H1 (cell line): ENCODE data around the gene KRTAP12-3. TPM values are rescaled to one million over a fixed set of nuclear protein-coding genes. Genes with fewer than 3 reads are reported as not detected.
A peak's percentile ranks its signal among the peaks of the same experiment; 100 is the strongest.

Source experiments
- CTCF ChIA-PET: fragments of 300-600 bp; sonication (Branson Sonifier 250); formaldehyde crosslinking; loops from one replicate; lab custom pipeline; 2021; ENCODE audit not compliant: partially characterized antibody; lab: Charles Lee
- POLR2A ChIA-PET: fragments of 300-600 bp; sonication (Branson Sonifier 250); formaldehyde crosslinking; loops from one replicate; lab custom pipeline; 2021; ENCODE audit warnings: inconsistent platforms; ENCODE audit not compliant: partially characterized antibody; lab: Charles Lee
- DNase-seq, 2 experiments: peaks; one replicate each; pipeline versions ENCODE4 v3.0.0 to v3.0.0-alpha.2; 2010 to 2022; ENCODE audit warnings: low spot score in 2 of 2, low read depth in 1 of 2, mixed read lengths in 1 of 2
- FAIRE-seq: peaks from 2 replicates; lab custom pipeline; 2011; peaks lifted over from hg19 to GRCh38; lab: Jason Lieb, UNC
- H2AFZ ChIP-seq: 2 replicates; pipeline ENCODE4 v1.8.1; 2012; ENCODE audit warnings: low read length, inconsistent platforms
- H2AK5ac ChIP-seq: 2 replicates; pipeline ENCODE4 v1.6.1; 2013; ENCODE audit warnings: low read depth, low read length
- H2BK120ac ChIP-seq: replicated peaks from 2 replicates; pipeline ENCODE3; 2013; ENCODE audit warnings: low read depth, low read length, inconsistent platforms
- H2BK12ac ChIP-seq: 2 replicates; pipeline ENCODE4 v1.6.1; 2013; ENCODE audit warnings: low read depth, low read length
- H2BK15ac ChIP-seq: 2 replicates; pipeline ENCODE4 v1.6.1; 2013; ENCODE audit warnings: low read length
- H2BK20ac ChIP-seq: 2 replicates; pipeline ENCODE4 v1.6.1; 2013; ENCODE audit warnings: low read length
- H2BK5ac ChIP-seq: 2 replicates; pipeline ENCODE4 v1.6.1; 2013; ENCODE audit warnings: low read depth, low read length
- H3K14ac ChIP-seq: 2 replicates; pipeline ENCODE4 v1.6.1; 2013; ENCODE audit warnings: inconsistent platforms; ENCODE audit not compliant: insufficient read length
- H3K18ac ChIP-seq: 2 replicates; pipeline ENCODE4 v1.6.1; 2013; ENCODE audit warnings: low read length; ENCODE audit errors: extremely low read depth
- H3K23ac ChIP-seq: 2 replicates; pipeline ENCODE4 v1.6.1; 2013; ENCODE audit warnings: inconsistent platforms; ENCODE audit not compliant: insufficient read length
- H3K23me2 ChIP-seq: 2 replicates; pipeline ENCODE4 v1.6.1; 2013; ENCODE audit warnings: low read depth, low read length
- H3K27ac ChIP-seq: 2 replicates; pipeline ENCODE4 v1.6.1; 2011; ENCODE audit warnings: low read depth, low read length, inconsistent platforms
- H3K27me3 ChIP-seq, 4 experiments: replicated peaks in 1 of 4; 1 replicate in 1 of 4; 2 replicates in 3 of 4; pipeline versions ENCODE4 v1.6.1 to v1.8.1; 2011 to 2013; ENCODE audit warnings: low read length in 3 of 4, mild to moderate bottlenecking in 3 of 4, inconsistent platforms in 2 of 4, mixed read lengths in 2 of 4, moderate library complexity in 1 of 4; ENCODE audit not compliant: control insufficient read depth in 3 of 4, insufficient read depth in 3 of 4; ENCODE audit errors: extremely low read depth in 1 of 4
- H3K36me3 ChIP-seq, 4 experiments: 2 replicates each; pipeline versions ENCODE4 v1.6.1 to v1.8.1; 2011 to 2013; ENCODE audit warnings: mild to moderate bottlenecking in 4 of 4, low read length in 3 of 4, moderate library complexity in 2 of 4, control low read depth in 1 of 4, inconsistent platforms in 1 of 4; ENCODE audit not compliant: insufficient read depth in 4 of 4, control insufficient read depth in 2 of 4
- H3K4ac ChIP-seq: replicated peaks from 2 replicates; pipeline ENCODE3; 2013; ENCODE audit warnings: low read length, low read depth, mixed read lengths, inconsistent platforms; ENCODE audit not compliant: insufficient read length
- H3K4me1 ChIP-seq, 4 experiments: replicated peaks in 1 of 4; 1 replicate in 1 of 4; 2 replicates in 3 of 4; pipeline versions ENCODE4 v1.6.1 to v1.8.1; 2011 to 2013; ENCODE audit warnings: low read length in 3 of 4, inconsistent platforms in 2 of 4, mixed read lengths in 1 of 4; ENCODE audit not compliant: insufficient read depth in 4 of 4, control insufficient read depth in 3 of 4
- H3K4me2 ChIP-seq, 2 experiments: 2 replicates each; pipeline versions ENCODE4 v1.6.1 to v1.8.1; 2011 to 2013; ENCODE audit warnings: low read depth in 2 of 2, low read length in 2 of 2, control low read depth in 1 of 2, inconsistent platforms in 1 of 2, mild to moderate bottlenecking in 1 of 2; ENCODE audit not compliant: insufficient read depth in 1 of 2
- H3K4me3 ChIP-seq, 4 experiments: fragments of 200-600, 300-600 bp in 1 of 4; sonication (generic), shearing (Covaris generic), sonication (Bioruptor Twin) in 1 of 4; 2 replicates each; pipeline versions ENCODE4 v1.5.1 to v1.8.1; 2011 to 2016; ENCODE audit warnings: low read length in 4 of 4, low read depth in 3 of 4, control low read depth in 2 of 4, inconsistent platforms in 2 of 4, mild to moderate bottlenecking in 2 of 4, mixed read lengths in 1 of 4, moderate library complexity in 1 of 4; ENCODE audit not compliant: insufficient read depth in 2 of 4; ENCODE audit errors: extremely low read depth in 1 of 4
- H3K56ac ChIP-seq: replicated peaks from 2 replicates; pipeline ENCODE3; 2013; ENCODE audit warnings: low read depth, mild to moderate bottlenecking, mixed read lengths, low read length, inconsistent platforms; ENCODE audit not compliant: insufficient read length
- H3K79me1 ChIP-seq: 2 replicates; pipeline ENCODE4 v1.6.1; 2013; ENCODE audit warnings: low read depth, low read length, control low read depth
- H3K79me2 ChIP-seq, 2 experiments: 2 replicates each; pipeline versions ENCODE4 v1.6.1 to v1.8.1; 2012 to 2013; ENCODE audit warnings: low read length in 2 of 2, mild to moderate bottlenecking in 2 of 2, inconsistent platforms in 1 of 2; ENCODE audit not compliant: insufficient read depth in 2 of 2, control insufficient read depth in 1 of 2
- H3K9ac ChIP-seq, 4 experiments: replicated peaks in 1 of 4; 1 replicate in 1 of 4; 2 replicates in 3 of 4; pipeline versions ENCODE4 v1.6.1 to v1.8.1; 2011 to 2013; ENCODE audit warnings: low read depth in 3 of 4, low read length in 3 of 4, control low read depth in 2 of 4, mild to moderate bottlenecking in 2 of 4, moderate library complexity in 2 of 4, inconsistent platforms in 1 of 4; ENCODE audit errors: extremely low read depth in 1 of 4
- H3K9me3 ChIP-seq, 2 experiments: 2 replicates each; pipeline versions ENCODE4 v1.6.1 to v1.8.1; 2012 to 2013; ENCODE audit warnings: mild to moderate bottlenecking in 2 of 2, moderate library complexity in 2 of 2, control low read depth in 1 of 2, inconsistent platforms in 1 of 2, low read depth in 1 of 2, low read length in 1 of 2, mixed read lengths in 1 of 2; ENCODE audit not compliant: insufficient read depth in 2 of 2
- H4K20me1 ChIP-seq, 2 experiments: replicated peaks in 1 of 2; 2 replicates each; pipeline versions ENCODE3 to v1.8.1; 2011 to 2013; ENCODE audit warnings: inconsistent platforms in 2 of 2, low read length in 2 of 2, mild to moderate bottlenecking in 1 of 2; ENCODE audit not compliant: insufficient read depth in 2 of 2, control insufficient read depth in 1 of 2
- H4K5ac ChIP-seq: 2 replicates; pipeline ENCODE4 v1.6.1; 2013; ENCODE audit warnings: low read length, low read depth, mixed read lengths, inconsistent platforms; ENCODE audit not compliant: insufficient read length
- H4K8ac ChIP-seq: 2 replicates; pipeline ENCODE4 v1.8.0; 2013; ENCODE audit warnings: mild to moderate bottlenecking, moderate library complexity, low read length, inconsistent platforms; ENCODE audit not compliant: insufficient read depth; ENCODE audit errors: extremely low read depth
- H4K91ac ChIP-seq: replicated peaks from 2 replicates; pipeline ENCODE3; 2013; ENCODE audit warnings: low read length, mixed read lengths, inconsistent platforms; ENCODE audit not compliant: insufficient read length
- BACH1 ChIP-seq: IDR thresholded peaks from 2 replicates; pipeline ENCODE4 v1.6.1; 2012; ENCODE audit warnings: low read length, improper control_type of control experiment
- CEBPB ChIP-seq: IDR thresholded peaks from 2 replicates; pipeline ENCODE4 v1.6.1; 2012; ENCODE audit warnings: low read depth, low read length
- CHD2 ChIP-seq: IDR thresholded peaks from 2 replicates; pipeline ENCODE4 v1.6.1; 2012; ENCODE audit warnings: low read length, improper control_type of control experiment
- KDM1A ChIP-seq: fragments of 200-600, 300-600 bp; sonication (generic); IDR thresholded peaks from 2 replicates; pipeline ENCODE4 v1.7.1; 2016; ENCODE audit warnings: mild to moderate bottlenecking, low read length, borderline replicate concordance
- SIRT6 ChIP-seq: IDR thresholded peaks from one replicate; pipeline ENCODE4 v1.7.1; 2012; ENCODE audit warnings: low read length, inconsistent platforms
- SP2 ChIP-seq: IDR thresholded peaks from 2 replicates; pipeline ENCODE4 v1.6.1; 2012; ENCODE audit warnings: mild to moderate bottlenecking, low read length, inconsistent platforms
- SUZ12 ChIP-seq: fragments of 200-600 bp; sonication (generic); IDR thresholded peaks from 2 replicates; pipeline ENCODE4 v1.6.1; 2012; ENCODE audit warnings: mild to moderate bottlenecking, inconsistent platforms, low read length, moderate library complexity, mixed read lengths
- TCF12 ChIP-seq: IDR thresholded peaks from 2 replicates; pipeline ENCODE4 v1.6.1; 2011; ENCODE audit warnings: low read depth, mild to moderate bottlenecking, low read length
- WGBS, 2 experiments: shearing (Covaris generic) in 1 of 2; methylation state at CpG; one replicate each; pipeline versions ENCODE4 v1.1.6 to v1.1.7; 2013 to 2015; ENCODE audit warnings: low lambda C conversion rate in 2 of 2, mixed read lengths in 2 of 2, inconsistent platforms in 1 of 2, low coverage in 1 of 2, missing lambda C conversion rate in 1 of 2; ENCODE audit not compliant: insufficient replicate concordance in 2 of 2, insufficient coverage in 1 of 2, insufficient read length in 1 of 2; ENCODE audit errors: extremely low coverage in 1 of 2, missing lambda C conversion rate in 1 of 2; 5-methylcytosine and 5-hydroxymethylcytosine counted together
- polyA plus RNA-seq, 7 experiments: library from polyadenylated mRNA; depleted of rRNA in 3 of 7; stranded (reverse) in 5 of 7; unstranded in 2 of 7; fragments of >200 nt in 5 of 7; fragments of 200-250 nt in 2 of 7; gene quantifications; 1 replicate in 5 of 7; 2 replicates in 1 of 7; 4 replicates in 1 of 7; pipeline versions ENCODE4 v1.2.1 to v1.2.3, GENCODE V29; 2011 to 2013; ENCODE audit warnings: missing spikeins in 2 of 7, mixed read lengths in 2 of 7
- total RNA-seq: library from RNA; stranded (reverse); fragmentation: NEBNext Ultra II Directional; extraction: Animal tissue kit (Norgen Biotek cat#: 25700); gene quantifications from 2 replicates; pipeline ENCODE4 v1.2.1, GENCODE V29; 2021

Gene KRTAP12-3
- total and polyA plus RNA-seq, 2 of the 8 experiments (the other 6 are each of a cell fraction or from before 2014, with no cell fraction given) = not detected

GRCh38 chr21:44666401-44667320, 8.9 kb downstream of the KRTAP12-3 start, which contains the start of gene KRTAP12-2:
Gene KRTAP12-2, minus strand, starts transcription at chr21:44666927. Its CDS starts 41 bp downstream, at chr21:44666886.
- Histone ChIP-seq H3K36me3 (no peaks in the 10 kb centered on the region), H3K27ac (no peak within 1 kb of the TSS), H3K14ac (no peak within 1 kb of the TSS), H2BK5ac (no peak within 1 kb of the TSS), H3K23me2 (no peaks in the 10 kb centered on the region), H2BK12ac (no peak within 1 kb of the TSS), H2BK20ac (0 out of 2 replicates have a peak within 1 kb of the TSS, but pooled peaks have one; percentile 32), H4K91ac (no peak within 1 kb of the TSS), H2AFZ (no peak within 1 kb of the TSS), H3K9ac (no peak within 1 kb of the TSS), H3K4me1 (no peaks in the 10 kb centered on the region; a peak in 2 of 7 replicates), H2AK5ac (no peak within 1 kb of the TSS), H3K79me2 (no peaks in the 10 kb centered on the region; a peak in 1 of 4 replicates), H4K5ac (no peak within 1 kb of the TSS), H3K4me3 (no peak within 1 kb of the TSS), H3K27me3 (no peaks in the 10 kb centered on the region), H3K79me1 (no peaks in the 10 kb centered on the region), H2BK120ac (no peak within 1 kb of the TSS), H3K18ac (no peak within 1 kb of the TSS; the same call in 1 of the 2 replicates), H3K9me3 (peaks cover 19 to 24% of the 10 kb centered on the region in 2 experiments), H4K20me1 (no peaks in the 10 kb centered on the region), H3K56ac (no peak within 1 kb of the TSS), H3K4ac (no peak within 1 kb of the TSS), H4K8ac (no peak within 1 kb of the TSS), H2BK15ac (0 out of 2 replicates have a peak within 1 kb of the TSS, but pooled peaks have one; percentile 72), H3K23ac (no peak within 1 kb of the TSS), H3K4me2 (no peak within 1 kb of the TSS)
- no peak for TF ChIP-seq SIRT6
- no peak for TF ChIP-seq KDM1A
- no peak for TF ChIP-seq BACH1
- no peak for TF ChIP-seq TCF12
- TF ChIP-seq CHD2 = no peak
- no peak for TF ChIP-seq CEBPB
- TF ChIP-seq SP2 = no peak
- no peak for TF ChIP-seq SUZ12
- WGBS, 2 experiments = 72% methylated on average over 16 of the region's 19 CpGs; no CpG with 5 or more reads in 1 of the 2 experiments
- no peak for FAIRE-seq
- ChIA-PET POLR2A (no interaction called here), CTCF (interaction anchor here (0.7 to 1.2 kb wide), 3 partner anchors 48 to 52 kb away, joined by 3 read pairs; no protein-coding TSS in a partner anchor)
- DNase-seq = no peak
